NK-92 (cell line): ENCODE results near the gene MGA.
A peak's percentile ranks its signal among the peaks of the same experiment; 100 is the strongest.
"Not testable (repeated sequence)": the region's sequence is repeated elsewhere in the genome, so short reads cannot be mapped to it uniquely, and the experiment has no call there.

Source experiments
- DNase-seq: peaks from one replicate; lab custom pipeline; 2025; ENCODE audit not compliant: unreplicated experiment; lab: John Stamatoyannopoulos, UW

The MGA gene

GRCh38 chr15:41703120-41703519 is 42.9 kb downstream of the MGA start:
- no peak for DNase-seq

- no peak for DNase-seq
These were observed 52.8 kb downstream of the MGA start for GRCh38 chr15:41713047-41713446.

DNA sequence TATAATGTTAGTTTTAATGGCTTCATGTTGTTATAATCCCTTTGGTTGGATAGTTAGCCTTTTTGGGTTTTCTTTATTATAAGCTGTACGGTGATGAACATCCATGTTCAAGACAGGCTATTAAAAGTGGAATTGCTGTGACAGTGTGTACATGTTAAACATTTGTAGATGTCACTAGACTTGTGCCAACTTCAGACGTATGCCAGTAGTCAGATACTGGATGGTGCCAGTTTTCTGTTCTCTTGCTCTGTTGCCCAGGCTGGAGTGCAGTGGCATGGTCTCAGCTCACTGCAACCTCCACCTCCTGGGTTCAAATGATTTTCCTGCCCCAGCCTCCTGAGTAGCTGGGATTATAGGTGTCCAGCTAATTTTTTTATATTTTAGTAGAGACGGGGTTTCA is 54.1 kb downstream of the MGA start:
- no peak for DNase-seq

GRCh38 chr15:41716864-41717263 is 56.7 kb downstream of the MGA start:
- DNase-seq, result no peak

DNA sequence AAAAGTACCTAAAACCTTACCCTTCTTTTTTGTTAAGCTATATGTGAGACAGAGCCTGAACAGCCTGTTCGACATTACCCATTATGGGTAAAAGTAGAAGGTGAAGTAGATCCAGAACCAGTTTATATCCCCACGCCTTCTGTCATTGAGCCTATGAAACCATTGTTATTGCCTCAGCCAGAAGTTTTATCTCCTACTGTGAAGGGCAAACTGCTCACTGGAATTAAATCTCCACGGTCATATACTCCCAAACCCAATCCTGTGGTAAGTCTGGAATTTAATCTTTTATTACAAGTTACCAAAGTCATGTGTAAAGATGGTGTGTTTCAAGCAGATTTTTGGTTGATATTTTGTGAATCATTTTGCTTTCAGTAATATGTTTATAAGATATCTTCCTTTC is 66.9 kb downstream of the MGA start:
- DNase-seq, result no peak

DNA sequence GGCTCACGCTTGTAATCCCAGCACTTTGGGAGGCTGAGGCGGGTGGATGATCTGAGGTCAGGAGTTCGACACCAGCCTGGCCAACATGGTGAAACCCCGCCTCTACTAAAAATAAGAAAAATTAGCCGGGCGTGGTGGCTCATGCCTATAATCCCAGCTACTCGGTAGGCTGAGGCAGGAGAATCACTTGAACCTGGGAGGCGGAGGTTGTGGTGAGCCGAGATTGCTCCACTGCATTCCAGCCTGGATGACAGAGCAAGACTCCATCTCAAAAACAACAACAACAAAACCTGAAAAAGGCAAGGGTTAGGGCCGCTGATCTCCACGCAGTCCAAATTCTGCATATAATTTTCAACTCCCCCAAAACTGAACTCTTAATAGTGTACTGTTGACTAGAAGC is 67.9 kb downstream of the MGA start:
- not testable (repeated sequence) for DNase-seq

- no peak for DNase-seq
These were observed 70.3 kb downstream of the MGA start for GRCh38 chr15:41730543-41730942.

- no peak for DNase-seq
These were observed 72.3 kb downstream of the MGA start for GRCh38 chr15:41732483-41732882.

DNA sequence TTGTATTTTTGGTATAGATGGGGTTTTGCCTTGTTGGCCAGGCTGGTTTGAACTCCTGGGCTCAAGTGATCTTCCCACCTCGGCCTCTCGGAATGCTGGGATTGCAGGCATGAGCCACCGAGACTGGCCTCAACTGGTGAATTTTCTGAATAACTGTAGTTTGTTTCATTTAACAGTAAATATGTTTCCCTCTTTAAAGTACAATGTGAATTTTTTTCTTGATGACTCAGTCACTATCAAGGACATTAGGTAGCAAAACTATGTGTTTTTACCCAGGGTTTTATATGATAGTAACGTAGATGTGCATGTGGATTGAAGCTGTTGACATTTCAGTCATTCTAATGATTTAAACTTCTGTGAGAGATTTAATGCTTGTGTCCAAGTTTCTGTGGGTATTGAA is 73.9 kb downstream of the MGA start:
- no peak for DNase-seq

- no peak for DNase-seq
These were observed 74.8 kb downstream of the MGA start for GRCh38 chr15:41735046-41735445.

GRCh38 chr15:41735492-41735891 is 75.3 kb downstream of the MGA start:
- not testable (repeated sequence) for DNase-seq

- no peak for DNase-seq
These were observed 86.6 kb downstream of the MGA start for GRCh38 chr15:41746802-41747201.

DNA sequence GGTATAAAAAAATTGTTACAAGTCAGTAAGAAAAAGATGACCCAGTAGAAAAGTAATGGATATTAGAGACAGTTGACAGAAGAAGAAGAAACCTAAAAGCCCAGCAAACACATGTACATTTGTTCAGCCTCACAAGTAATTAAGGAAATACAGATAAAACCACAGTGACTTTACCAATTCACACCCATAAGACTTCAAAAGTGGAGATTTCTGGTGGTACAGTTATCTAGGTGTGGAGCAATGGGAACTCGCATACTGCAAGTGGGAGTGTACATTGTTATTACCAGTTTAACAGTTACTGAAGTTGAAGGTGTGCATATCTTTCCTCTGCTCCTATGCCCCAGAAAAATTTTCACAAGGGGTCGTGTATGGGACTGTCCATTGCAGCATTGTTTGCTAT is 96.0 kb downstream of the MGA start:
- DNase-seq, result no peak

DNA sequence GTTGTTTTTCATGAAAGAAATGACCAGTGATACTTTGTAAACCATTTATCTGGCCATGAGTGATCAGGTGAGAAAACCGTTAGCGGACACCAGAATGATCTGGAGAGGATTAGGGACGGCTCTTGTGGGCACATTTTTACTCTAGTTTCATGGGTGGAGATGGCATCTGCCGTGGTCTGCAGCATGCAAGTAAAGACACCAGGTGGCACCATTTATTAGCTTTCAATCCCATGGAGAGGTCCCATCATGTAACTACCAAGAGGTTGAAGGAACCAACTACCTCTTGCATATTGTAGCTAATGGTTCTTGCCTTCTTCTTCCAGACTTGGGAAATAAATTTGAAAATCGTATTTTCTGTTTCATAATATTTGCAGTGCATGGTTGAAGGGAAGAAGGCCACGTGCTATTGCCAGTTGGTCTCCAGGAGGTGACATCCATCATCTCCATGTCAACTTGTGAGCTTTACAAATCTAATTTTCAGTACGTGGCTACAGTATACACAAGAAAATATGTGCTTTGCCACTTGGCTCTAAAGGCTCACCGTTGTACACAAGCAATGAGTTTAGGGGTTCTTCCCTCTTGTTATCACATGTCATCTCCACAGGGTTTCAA is 112.6 kb downstream of the MGA start:
- no peak for DNase-seq

- DNase-seq, result no peak
These were observed 113.1 kb downstream of the MGA start for GRCh38 chr15:41773332-41773728.

- DNase-seq, result no peak
These were observed 113.5 kb downstream of the MGA start for GRCh38 chr15:41773729-41774061.

DNA sequence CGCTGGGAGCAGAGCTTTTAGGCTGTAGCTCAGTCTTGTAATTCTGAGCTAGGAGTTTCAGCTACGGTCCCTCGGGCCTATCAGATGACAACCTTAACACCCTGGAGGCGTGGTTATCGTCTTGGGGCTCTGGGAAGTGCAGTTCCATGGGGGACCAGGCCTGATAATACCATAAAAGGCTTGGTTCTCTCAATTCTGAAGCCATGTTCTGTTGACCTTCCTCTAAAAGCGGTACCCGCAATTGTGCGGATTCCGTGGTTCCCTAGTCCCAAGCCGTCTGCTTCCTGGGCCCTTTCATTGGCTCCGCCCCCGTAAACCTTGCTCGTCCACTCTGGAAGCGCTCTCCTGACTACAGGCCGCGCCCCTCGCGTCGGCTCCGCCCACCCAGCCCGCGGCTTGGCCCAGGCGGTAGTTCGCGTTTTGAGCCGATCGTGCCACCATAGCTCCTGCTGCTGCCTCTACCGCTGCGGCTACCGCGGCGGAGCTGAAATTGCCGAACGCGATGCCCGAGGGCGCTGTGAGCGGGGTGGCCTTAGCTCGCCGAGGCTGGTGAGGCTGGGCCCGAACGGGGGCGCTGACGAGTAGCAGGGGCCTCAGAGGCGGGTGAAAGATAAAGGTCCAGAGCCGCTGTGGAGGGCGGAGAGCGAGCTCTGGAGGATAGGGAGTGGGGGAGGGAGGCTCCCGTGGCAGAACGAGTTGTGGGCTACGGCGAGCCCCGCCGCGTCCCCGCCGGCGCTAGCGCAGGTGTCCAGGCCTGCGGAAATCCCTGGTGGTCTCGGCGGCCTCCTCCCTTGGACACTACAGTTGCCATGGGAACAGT is 114.1 kb downstream of the MGA start, which contains the start of gene MAPKBP1:
Gene MAPKBP1 (plus strand): TSS at position 423 of the 820 bp plus-strand sequence. CDS start 792 bp downstream, outside the sequence.
- peak; percentile 80 for DNase-seq

DNA sequence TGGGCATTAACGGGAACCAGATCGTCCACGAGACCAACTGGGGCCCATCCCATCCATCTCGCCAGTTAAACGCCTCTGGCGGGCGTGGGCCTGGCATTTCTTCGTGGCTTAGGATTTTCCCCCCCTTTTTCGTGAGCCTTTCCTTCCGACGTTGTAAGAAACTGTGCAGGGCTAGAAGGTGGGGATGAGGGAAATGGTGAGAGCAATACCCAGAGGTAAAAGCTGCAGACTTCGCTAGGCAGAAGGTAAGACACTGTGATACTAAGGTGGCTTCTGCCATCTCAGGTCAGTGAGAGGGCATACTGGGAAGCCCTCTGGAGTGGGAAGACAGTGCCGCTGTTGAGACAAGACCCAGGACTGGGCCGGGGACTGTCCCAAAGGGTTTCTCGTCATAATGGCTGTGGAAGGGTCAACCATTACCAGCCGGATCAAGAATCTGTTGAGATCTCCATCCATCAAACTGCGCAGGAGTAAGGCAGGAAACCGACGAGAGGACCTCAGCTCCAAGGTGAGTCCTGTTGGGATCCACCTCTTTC is 114.7 kb downstream of the MGA start:
- no peak for DNase-seq

GRCh38 chr15:41775651-41776050 is 115.4 kb downstream of the MGA start:
- no peak for DNase-seq

- DNase-seq, result no peak
These were observed 117.3 kb downstream of the MGA start for GRCh38 chr15:41777421-41777973.

DNA sequence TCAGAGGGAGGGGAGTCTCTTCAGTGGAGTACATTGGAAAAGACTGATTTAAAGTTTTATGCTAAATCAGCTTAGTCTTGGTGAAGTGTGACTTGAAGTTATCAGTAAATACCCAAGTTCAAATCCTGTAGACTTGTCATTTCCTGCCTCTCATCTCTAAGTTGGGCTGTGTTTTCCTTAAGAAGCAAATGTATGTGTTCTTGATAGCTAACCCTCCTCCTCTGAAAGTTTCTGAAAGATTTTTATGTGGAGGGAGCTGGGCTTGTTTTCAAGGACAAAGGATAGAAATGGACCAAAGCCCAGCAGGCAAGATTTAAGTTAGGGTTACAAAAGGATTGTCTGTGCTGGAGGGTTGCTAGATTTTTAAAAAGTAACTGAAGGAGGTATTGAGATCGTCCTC is 118.3 kb downstream of the MGA start:
- DNase-seq, result no peak

- DNase-seq, result no peak
These were observed 119.5 kb downstream of the MGA start for GRCh38 chr15:41779662-41780157.
